Mesothelial cell of epicardium (in vitro differentiated cells): Measurements from ENCODE around the gene PIGR. TPM values are rescaled to one million over a fixed set of nuclear protein-coding genes. Genes with fewer than 3 reads are reported as not detected.
A peak's percentile ranks its signal among the peaks of the same experiment; 100 is the strongest.

Experiments
- DNase-seq, 2 experiments: peaks; one replicate each; pipeline ENCODE4 v3.0.0; 2021; ENCODE audit warnings: low spot score in 2 of 2; ENCODE audit not compliant: unreplicated experiment in 2 of 2
- H3K27ac Mint-ChIP-seq: 2 replicates; pipeline ENCODE4 v1.8.0; 2021; ENCODE audit warnings: mixed read lengths
- H3K27me3 Mint-ChIP-seq: 2 replicates; pipeline ENCODE4 v1.8.0; 2021; ENCODE audit warnings: low read depth, mixed read lengths
- H3K36me3 Mint-ChIP-seq: 2 replicates; pipeline ENCODE4 v1.8.0; 2021; ENCODE audit warnings: mixed read lengths
- H3K4me1 Mint-ChIP-seq: 2 replicates; pipeline ENCODE4 v1.8.0; 2021; ENCODE audit warnings: mixed read lengths
- H3K4me3 Mint-ChIP-seq: 2 replicates; pipeline ENCODE4 v1.8.0; 2021; ENCODE audit warnings: mild to moderate bottlenecking, moderate library complexity, mixed read lengths
- H3K9me3 Mint-ChIP-seq: 2 replicates; pipeline ENCODE4 v1.8.0; 2021; ENCODE audit warnings: mixed read lengths
- CTCF ChIP-seq: fragments of 200-600 bp; sonication (generic); IDR thresholded peaks from one replicate; pipeline ENCODE4 v1.5.0; 2021; ENCODE audit warnings: antibody characterized with exemption; ENCODE audit not compliant: unreplicated experiment
- total RNA-seq: library from RNA; stranded (reverse); gene quantifications from 3 replicates; pipeline ENCODE4 v1.2.1, GENCODE V29; 2021

Gene PIGR
- total RNA-seq, 1 donor from 2014 or later, result not detected

- TF ChIP-seq CTCF, result no peak
- Mint-ChIP-seq H3K27ac (no peak within 1 kb of the TSS), H3K27me3 (peaks cover 3% of the 10 kb centered on the region), H3K36me3 (no peaks in the 10 kb centered on the region), H3K4me1 (peaks cover 11% of the 10 kb centered on the region), H3K4me3 (no peak within 1 kb of the TSS), H3K9me3 (no peaks in the 10 kb centered on the region)
- DNase-seq, result no peak
Observed at GRCh38 chr1:206897175-206897574, 49.1 kb downstream of the PIGR start, which contains the start of gene IL24. Gene IL24 (plus strand): TSS chr1:206897443. CDS start chr1:206897833, 390 bp downstream.

GRCh38 chr1:206896261-206896660, 50.0 kb downstream of the PIGR start:
- Mint-ChIP-seq H3K27me3 (peaks cover 1% of the 10 kb centered on the region), H3K27ac (no peak overlapping the region), H3K4me1 (peaks cover 11% of the 10 kb centered on the region), H3K4me3 (no peak overlapping the region), H3K9me3 (no peaks in the 10 kb centered on the region), H3K36me3 (no peaks in the 10 kb centered on the region)
- no peak for DNase-seq
- TF ChIP-seq CTCF, result no peak

GRCh38 chr1:206895837-206896242, 50.4 kb downstream of the PIGR start:
- Mint-ChIP-seq H3K4me1 (peaks cover 11% of the 10 kb centered on the region), H3K27ac (no peak overlapping the region), H3K4me3 (no peak overlapping the region), H3K9me3 (no peaks in the 10 kb centered on the region), H3K36me3 (no peaks in the 10 kb centered on the region), H3K27me3 (peaks cover 1% of the 10 kb centered on the region)
- no peak for TF ChIP-seq CTCF
- no peak for DNase-seq

GRCh38 chr1:206895325-206895724, 50.9 kb downstream of the PIGR start:
- H3K9me3 Mint-ChIP-seq, result no peaks in the 10 kb centered on the region
- no peak for TF ChIP-seq CTCF
- peak overlapping the region; percentile 16 for H3K27ac Mint-ChIP-seq
- no peak for DNase-seq
- no peaks in the 10 kb centered on the region for H3K36me3 Mint-ChIP-seq
- H3K27me3 Mint-ChIP-seq, result peaks cover 1% of the 10 kb centered on the region
- peaks cover 11% of the 10 kb centered on the region for H3K4me1 Mint-ChIP-seq
- H3K4me3 Mint-ChIP-seq, result no peak overlapping the region

- DNase-seq, result no peak
- Mint-ChIP-seq H3K36me3 (no peaks in the 10 kb centered on the region), H3K27ac (no peak overlapping the region), H3K4me3 (no peak overlapping the region), H3K4me1 (peaks cover 11% of the 10 kb centered on the region), H3K9me3 (no peaks in the 10 kb centered on the region), H3K27me3 (peaks cover 3% of the 10 kb centered on the region)
- no peak for TF ChIP-seq CTCF
Observed at GRCh38 chr1:206893380-206893779, 52.9 kb downstream of the PIGR start.
